Astrocyte (in vitro differentiated cells and primary cell): ENCODE data around the gene CTNND1. TPM values are rescaled to one million over a fixed set of nuclear protein-coding genes. Genes with fewer than 3 reads are reported as not detected.

ENCODE experiments used
- DNase-seq: peaks from one replicate; pipeline ENCODE4 v3.0.0-alpha.2; 2010; ENCODE audit warnings: low read depth
- FAIRE-seq: peaks from 2 replicates; lab custom pipeline; 2011; peaks lifted over from hg19 to GRCh38; lab: Jason Lieb, UNC
- H2AFZ ChIP-seq: 2 replicates; pipeline ENCODE4 v1.6.0; 2012; ENCODE audit warnings: low read depth, low read length, inconsistent platforms
- H3K27ac ChIP-seq: 2 replicates; pipeline ENCODE4 v1.5.1; 2011; ENCODE audit warnings: low read depth, low read length, inconsistent platforms
- H3K27me3 ChIP-seq: 2 replicates; pipeline ENCODE4 v1.6.0; 2011; ENCODE audit warnings: low read length, inconsistent platforms; ENCODE audit not compliant: insufficient read depth
- H3K36me3 ChIP-seq: 2 replicates; pipeline ENCODE4 v1.5.1; 2011; ENCODE audit warnings: low read length, inconsistent platforms; ENCODE audit not compliant: insufficient read depth
- H3K4me1 ChIP-seq: 2 replicates; pipeline ENCODE4 v1.5.1; 2011; ENCODE audit warnings: low read length, inconsistent platforms; ENCODE audit not compliant: insufficient read depth
- H3K4me2 ChIP-seq: 2 replicates; pipeline ENCODE4 v1.6.0; 2012; ENCODE audit warnings: low read length, inconsistent platforms
- H3K4me3 ChIP-seq: 2 replicates; pipeline ENCODE4 v1.5.1; 2011; ENCODE audit warnings: low read depth, mild to moderate bottlenecking, low read length, inconsistent platforms; ENCODE audit not compliant: insufficient read depth
- H3K79me2 ChIP-seq: 2 replicates; pipeline ENCODE4 v1.6.0; 2012; ENCODE audit warnings: mild to moderate bottlenecking, low read length, inconsistent platforms; ENCODE audit not compliant: insufficient read depth
- H3K9ac ChIP-seq: 2 replicates; pipeline ENCODE4 v1.6.0; 2012; ENCODE audit warnings: mild to moderate bottlenecking, low read length, inconsistent platforms
- H3K9me3 ChIP-seq: 2 replicates; pipeline ENCODE4 v1.5.1; 2012; ENCODE audit warnings: low read depth, mild to moderate bottlenecking, low read length, inconsistent platforms; ENCODE audit not compliant: insufficient read depth
- H4K20me1 ChIP-seq: 2 replicates; pipeline ENCODE4 v1.6.0; 2012; ENCODE audit warnings: low read length, inconsistent platforms; ENCODE audit not compliant: insufficient read depth
- H3K27ac Mint-ChIP-seq: one replicate; pipeline ENCODE4 v1.8.0; 2021; ENCODE audit warnings: mild to moderate bottlenecking, mixed read lengths; ENCODE audit not compliant: unreplicated experiment
- H3K27me3 Mint-ChIP-seq: one replicate; pipeline ENCODE4 v1.8.0; 2021; ENCODE audit warnings: low read depth, mixed read lengths; ENCODE audit not compliant: unreplicated experiment
- H3K36me3 Mint-ChIP-seq: one replicate; pipeline ENCODE4 v1.8.0; 2021; ENCODE audit warnings: low read depth, mixed read lengths; ENCODE audit not compliant: unreplicated experiment
- H3K4me1 Mint-ChIP-seq: one replicate; pipeline ENCODE4 v1.8.0; 2021; ENCODE audit warnings: low read depth, mixed read lengths; ENCODE audit not compliant: unreplicated experiment
- H3K4me3 Mint-ChIP-seq: one replicate; pipeline ENCODE4 v1.8.0; 2021; ENCODE audit warnings: mild to moderate bottlenecking, moderate library complexity, mixed read lengths; ENCODE audit not compliant: unreplicated experiment
- H3K9me3 Mint-ChIP-seq: one replicate; pipeline ENCODE4 v1.8.0; 2021; ENCODE audit warnings: mild to moderate bottlenecking, mixed read lengths; ENCODE audit not compliant: unreplicated experiment
- CTCF ChIP-seq: IDR thresholded peaks from 2 replicates; pipeline ENCODE4 v1.5.1; 2011; ENCODE audit warnings: low read depth, mild to moderate bottlenecking, inconsistent platforms, low read length, moderate library complexity; ENCODE audit not compliant: insufficient read depth
- EZH2 ChIP-seq: IDR thresholded peaks from 2 replicates; pipeline ENCODE4 v1.6.1; 2012; ENCODE audit warnings: mild to moderate bottlenecking, low read length, inconsistent platforms; ENCODE audit not compliant: insufficient read depth
- total RNA-seq: library from RNA; stranded (reverse); gene quantifications from 2 replicates; pipeline ENCODE4 v1.2.1, GENCODE V29; 2021

CTNND1 gene
- total RNA-seq, 1 donor from 2014 or later: 235 TPM

GRCh38 chr11:57776577-57777210 lies 15.1 kb downstream of the CTNND1 start:
- Histone ChIP-seq H3K27ac (peak overlapping the region; percentile 88), H3K4me1 (peaks cover 51% of the 10 kb centered on the region), H4K20me1 (peaks cover 94% of the 10 kb centered on the region), H3K27me3 (no peaks in the 10 kb centered on the region), H3K36me3 (no peaks in the 10 kb centered on the region), H3K4me3 (no peak overlapping the region), H3K9me3 (no peaks in the 10 kb centered on the region), H2AFZ (no peak overlapping the region), H3K9ac (peak overlapping the region; percentile 79), H3K79me2 (peaks cover 99% of the 10 kb centered on the region), H3K4me2 (peak overlapping the region; percentile 82)
- Mint-ChIP-seq H3K4me1 (peaks cover 83% of the 10 kb centered on the region), H3K36me3 (peaks cover 11% of the 10 kb centered on the region), H3K9me3 (no peaks in the 10 kb centered on the region), H3K27ac (peak overlapping the region; percentile 94), H3K27me3 (no peaks in the 10 kb centered on the region), H3K4me3 (peak overlapping the region; percentile 46)
- no peak for TF ChIP-seq EZH2
- TF ChIP-seq CTCF: no peak
- DNase-seq: no peak
- no peak for FAIRE-seq

GRCh38 chr11:57777969-57778317 lies 16.3 kb downstream of the CTNND1 start:
- DNase-seq (no peak), FAIRE-seq (no peak)
- H3K9ac ChIP-seq: peak overlapping the region; percentile 79
- no peaks in the 10 kb centered on the region for H3K9me3 ChIP-seq
- Mint-ChIP-seq H3K9me3 (no peaks in the 10 kb centered on the region), H3K27me3 (no peaks in the 10 kb centered on the region), H3K4me1 (peaks cover 82% of the 10 kb centered on the region), H3K27ac (peak overlapping the region; percentile 94), H3K36me3 (peaks cover 8% of the 10 kb centered on the region), H3K4me3 (peak overlapping the region; percentile 75)
- peak overlapping the region; percentile 88 for H3K27ac ChIP-seq
- H3K4me3 ChIP-seq: peak overlapping the region; percentile 48
- peak overlapping the region; percentile 82 for H3K4me2 ChIP-seq
- H2AFZ ChIP-seq: no peak overlapping the region
- peaks cover 46% of the 10 kb centered on the region for H3K4me1 ChIP-seq
- TF ChIP-seq EZH2: no peak
- TF ChIP-seq CTCF: no peak
- H3K36me3 ChIP-seq: no peaks in the 10 kb centered on the region
- H4K20me1 ChIP-seq: peaks cover 94% of the 10 kb centered on the region
- no peaks in the 10 kb centered on the region for H3K27me3 ChIP-seq
- H3K79me2 ChIP-seq: peaks cover 99% of the 10 kb centered on the region
